ENCODE data around the gene TRAP1.
A peak's percentile ranks its signal among the peaks of the same experiment; 100 is the strongest.

Gene TRAP1

DNA sequence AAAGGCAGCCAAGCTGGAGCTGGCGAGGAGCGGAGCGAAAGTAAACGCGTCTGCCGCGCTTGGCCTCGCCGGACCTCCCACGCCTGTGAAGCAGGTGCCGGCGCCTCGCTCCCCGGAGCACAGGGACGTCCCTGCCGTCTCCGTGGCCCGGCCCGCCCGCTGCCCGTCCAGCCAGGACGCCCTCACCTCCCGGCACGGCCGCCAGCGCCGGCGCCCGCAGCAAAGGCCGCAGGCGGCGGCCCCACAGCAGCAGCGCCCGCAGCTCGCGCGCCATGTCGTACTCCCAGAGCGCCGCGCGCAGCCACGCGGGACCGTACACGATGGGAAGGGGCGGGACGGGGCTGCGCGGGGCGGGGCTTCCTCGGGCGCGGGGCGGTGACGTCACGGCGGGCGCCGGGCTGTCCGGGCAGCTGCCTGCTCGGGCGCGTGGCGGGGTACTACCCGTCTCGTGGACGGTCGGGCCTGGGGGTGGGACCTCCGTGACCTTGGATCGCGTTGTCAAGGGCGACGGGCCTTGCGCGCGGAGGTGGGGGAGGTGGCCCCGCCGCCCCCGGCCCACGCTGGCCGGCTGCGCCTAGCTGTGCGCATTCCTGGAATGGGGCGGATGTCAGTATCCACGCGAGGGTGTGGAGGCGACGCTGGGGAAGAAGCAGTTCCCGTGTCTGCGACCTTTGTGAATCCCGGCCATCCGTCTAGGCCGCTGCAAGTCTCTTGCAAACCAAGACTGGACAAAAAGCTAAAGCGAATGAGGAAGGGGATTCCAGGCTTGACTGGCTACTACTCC is at the start of gene TRAP1:
Gene TRAP1, minus strand, starts transcription at position 290 of the 784 bp plus-strand sequence. Its CDS starts 16 bp downstream, at position 274.
- peak; percentile 85 to 91 (median 88) for DNase-seq (ENCODE audit: low read depth in 3 of 3)

DNA sequence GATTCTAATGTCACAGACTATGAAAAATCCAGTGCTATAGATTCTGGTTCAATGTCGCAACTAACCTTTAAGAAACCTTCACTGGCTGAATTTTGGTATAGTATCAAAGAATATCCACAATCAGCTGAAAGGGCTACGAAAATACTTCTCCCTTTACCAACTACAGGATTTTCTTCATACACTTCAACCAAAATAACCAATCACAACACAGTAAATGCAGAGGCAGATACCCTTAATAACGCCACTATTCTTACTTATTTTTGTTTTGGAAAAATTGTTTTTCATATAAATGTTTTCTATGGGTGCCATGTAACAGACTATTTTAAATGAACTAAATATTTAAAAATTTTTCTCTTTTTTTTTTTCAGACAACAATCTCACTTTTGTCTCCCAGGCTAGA is 48.9 kb upstream of the TRAP1 start:
- DNase-seq (ENCODE audit: low read depth in 3 of 3), result no peak

DNA sequence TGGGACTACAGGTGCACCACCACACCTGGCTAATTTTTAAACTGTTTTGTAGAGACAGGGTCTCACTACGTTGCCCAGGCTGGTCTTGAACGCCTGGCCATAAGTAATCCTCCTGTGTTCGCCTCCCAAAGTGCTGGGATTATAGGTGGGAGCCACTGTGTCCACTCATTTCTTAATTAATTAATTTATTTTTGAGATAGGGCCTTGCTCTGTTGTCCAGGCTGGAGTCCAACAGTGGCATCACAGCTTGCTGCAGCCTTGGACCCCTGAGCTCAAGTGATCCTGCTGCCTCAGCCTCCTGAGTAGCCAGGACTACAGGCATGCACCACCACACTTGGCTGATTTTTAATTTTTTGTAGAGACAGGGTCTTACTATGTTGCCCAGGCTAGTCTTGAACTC is 47.1 kb upstream of the TRAP1 start:
- no peak for DNase-seq (ENCODE audit: low read depth in 3 of 3)

- DNase-seq (ENCODE audit: low read depth in 3 of 3), result no peak
These were observed 44.9 kb upstream of the TRAP1 start for GRCh38 chr16:3762107-3762750.

GRCh38 chr16:3761375-3762106 is 44.2 kb upstream of the TRAP1 start:
- no peak for DNase-seq (ENCODE audit: low read depth in 3 of 3)

DNA sequence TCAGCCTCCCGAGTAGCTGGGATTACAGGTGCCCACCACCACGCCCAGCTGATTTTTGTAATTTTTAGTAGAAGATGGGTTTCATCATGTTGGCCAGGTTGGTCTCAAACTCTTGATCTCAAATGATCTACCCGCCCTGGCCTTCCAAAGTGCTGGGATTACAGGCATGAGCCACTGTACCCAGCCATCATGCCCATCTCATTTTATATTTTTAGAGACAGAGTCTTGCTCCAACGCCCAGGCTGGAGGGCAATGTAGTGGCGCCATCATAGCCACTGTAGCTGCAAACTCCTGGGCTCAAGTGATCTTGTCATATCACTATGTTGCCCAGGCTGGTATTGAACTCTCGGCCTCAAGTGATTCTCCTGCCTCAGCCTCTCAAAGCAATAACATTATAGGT is 43.2 kb upstream of the TRAP1 start:
- no peak for DNase-seq (ENCODE audit: low read depth in 3 of 3)

DNA sequence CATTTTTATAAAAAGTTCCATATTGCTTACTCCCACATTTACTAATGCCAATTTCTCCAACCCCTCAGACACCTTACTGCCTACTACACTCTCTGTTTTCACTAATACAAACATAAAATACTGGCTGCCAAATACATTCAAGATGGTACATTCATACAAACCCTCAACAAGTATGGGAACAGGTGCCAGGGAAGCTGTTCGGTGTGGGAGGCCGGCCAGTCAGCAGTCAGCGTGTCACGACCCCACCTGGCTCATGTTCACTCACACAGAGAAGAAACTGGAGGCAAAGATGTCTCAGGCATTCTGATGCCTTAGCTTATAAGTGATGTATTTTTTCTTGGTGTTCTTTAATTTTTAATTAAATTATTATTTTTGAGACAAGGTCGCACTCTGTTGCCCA is 42.4 kb upstream of the TRAP1 start:
- no peak for DNase-seq (ENCODE audit: low read depth in 3 of 3)

DNA sequence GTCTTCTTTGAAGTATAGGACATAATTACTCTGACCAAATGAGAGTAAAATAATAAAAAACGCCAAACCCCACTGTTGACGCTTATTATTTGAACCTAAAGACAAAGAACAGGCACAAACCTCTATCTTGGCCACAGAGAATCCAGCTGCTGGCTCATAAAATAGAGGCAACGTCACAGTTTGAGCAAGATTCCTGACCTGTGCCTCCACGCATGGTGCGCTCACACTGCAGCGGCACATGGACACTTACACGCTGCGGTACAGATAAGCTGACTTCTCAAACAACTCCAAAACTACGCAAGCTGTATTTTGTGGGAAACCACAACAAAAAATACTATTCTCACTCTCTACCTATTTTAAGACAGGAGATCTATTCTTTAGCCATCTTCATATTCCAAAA is 38.8 kb upstream of the TRAP1 start:
- DNase-seq (ENCODE audit: low read depth in 3 of 3), result no peak

GRCh38 chr16:3755249-3755648 is 37.9 kb upstream of the TRAP1 start:
- DNase-seq (ENCODE audit: low read depth in 3 of 3), result no peak

- no peak for DNase-seq (ENCODE audit: low read depth in 3 of 3)
These were observed 37.4 kb upstream of the TRAP1 start for GRCh38 chr16:3754772-3755171.

DNA sequence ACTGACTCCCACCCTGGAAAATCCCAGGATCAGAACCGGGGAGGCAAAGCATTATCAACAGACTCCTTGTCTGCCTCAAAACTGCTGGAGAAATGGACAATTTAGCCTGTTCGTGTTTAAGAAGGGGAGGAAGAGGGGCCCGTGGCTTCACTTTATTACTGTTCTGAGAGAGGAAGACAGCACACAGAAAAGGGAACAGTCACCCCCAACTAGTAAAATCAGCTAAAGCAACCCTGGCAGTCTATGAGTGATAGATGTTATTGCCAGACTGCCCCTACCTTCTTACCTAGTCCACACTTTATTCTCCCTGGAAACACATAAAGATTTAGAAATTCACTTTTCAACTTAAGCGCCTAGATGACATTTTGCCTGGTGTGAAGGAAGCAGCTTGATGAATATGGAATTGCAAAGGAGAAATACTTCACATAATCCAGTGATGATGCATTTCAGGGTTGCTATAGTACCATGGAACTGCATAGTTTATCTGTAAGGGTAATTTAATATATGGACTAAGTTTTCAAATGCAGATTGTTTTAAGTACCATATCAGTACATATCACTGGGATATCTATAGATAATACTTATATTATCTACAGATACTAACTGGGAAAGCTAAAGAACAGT is 36.9 kb upstream of the TRAP1 start:
- no peak for DNase-seq (ENCODE audit: low read depth in 3 of 3)

DNA sequence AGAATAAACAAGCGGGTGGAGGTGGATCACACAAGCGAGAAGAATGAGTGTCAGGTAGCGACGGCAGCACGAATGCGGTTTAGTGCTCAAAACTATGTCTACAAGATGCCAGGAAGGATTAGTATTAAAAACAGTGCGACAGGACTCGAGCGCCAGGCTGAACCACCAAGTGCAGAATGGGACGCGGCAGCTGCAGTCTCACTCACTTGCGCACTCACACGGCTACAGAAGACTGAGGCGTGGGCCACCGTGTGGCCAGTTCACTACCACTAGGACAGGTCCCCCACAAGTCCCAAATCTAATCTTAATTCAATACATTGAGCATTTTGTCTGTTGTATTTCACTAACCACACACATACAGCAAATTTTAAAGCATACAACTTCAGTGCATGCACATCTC is 35.7 kb upstream of the TRAP1 start:
- no peak for DNase-seq (ENCODE audit: low read depth in 3 of 3)

DNA sequence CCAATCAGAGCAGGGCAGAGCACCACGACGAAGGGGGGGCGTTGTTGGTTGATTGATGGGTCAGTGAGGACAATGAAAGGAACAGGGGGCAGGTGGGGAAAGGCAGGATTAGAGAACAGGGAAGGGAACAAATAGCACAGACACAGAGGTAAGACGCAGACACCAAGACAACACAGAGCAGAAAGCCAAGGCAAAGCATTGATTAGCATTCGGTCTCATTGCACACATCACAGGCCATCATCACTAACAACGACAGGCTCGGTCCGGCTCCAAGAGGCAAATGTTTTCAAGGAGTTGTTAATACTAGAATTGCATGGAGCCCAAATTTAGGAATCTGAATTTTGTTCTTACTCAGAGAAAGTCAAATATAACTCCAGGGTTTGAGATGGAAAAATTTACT is 34.6 kb upstream of the TRAP1 start:
- no peak for DNase-seq (ENCODE audit: low read depth in 3 of 3)

GRCh38 chr16:3748307-3748706 is 31.0 kb upstream of the TRAP1 start:
- DNase-seq (ENCODE audit: low read depth in 3 of 3), result no peak

GRCh38 chr16:3745751-3746355 is 28.5 kb upstream of the TRAP1 start:
- no peak for DNase-seq (ENCODE audit: low read depth in 3 of 3)

GRCh38 chr16:3744018-3744417 is 26.7 kb upstream of the TRAP1 start:
- no peak for DNase-seq (ENCODE audit: low read depth in 3 of 3)

- DNase-seq (ENCODE audit: low read depth in 3 of 3), result no peak
These were observed 23.6 kb upstream of the TRAP1 start for GRCh38 chr16:3740934-3741333.

- no peak for DNase-seq (ENCODE audit: low read depth in 3 of 3)
These were observed 22.9 kb upstream of the TRAP1 start for GRCh38 chr16:3740186-3740585.

GRCh38 chr16:3739636-3740035 is 22.3 kb upstream of the TRAP1 start:
- DNase-seq (ENCODE audit: low read depth in 3 of 3), result no peak

DNA sequence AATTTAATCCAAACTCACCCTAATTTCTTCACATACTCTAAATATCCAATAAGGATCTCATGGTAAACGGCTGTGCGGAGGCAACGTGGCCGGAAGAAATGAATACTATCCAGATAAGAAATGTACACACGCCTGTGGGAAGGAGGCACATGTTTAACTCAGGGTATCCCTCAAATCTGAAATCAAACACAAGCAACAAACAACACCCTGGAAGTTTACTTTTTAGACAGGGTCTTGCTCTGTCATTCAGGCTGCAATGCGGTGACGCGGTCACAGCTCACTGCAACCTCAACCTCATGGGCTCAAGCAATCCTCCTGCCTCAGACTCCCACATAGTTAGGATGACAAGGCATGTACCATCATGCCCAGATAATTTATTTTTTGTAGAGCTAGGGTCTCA is 21.2 kb upstream of the TRAP1 start:
- DNase-seq (ENCODE audit: low read depth in 3 of 3), result no peak

DNA sequence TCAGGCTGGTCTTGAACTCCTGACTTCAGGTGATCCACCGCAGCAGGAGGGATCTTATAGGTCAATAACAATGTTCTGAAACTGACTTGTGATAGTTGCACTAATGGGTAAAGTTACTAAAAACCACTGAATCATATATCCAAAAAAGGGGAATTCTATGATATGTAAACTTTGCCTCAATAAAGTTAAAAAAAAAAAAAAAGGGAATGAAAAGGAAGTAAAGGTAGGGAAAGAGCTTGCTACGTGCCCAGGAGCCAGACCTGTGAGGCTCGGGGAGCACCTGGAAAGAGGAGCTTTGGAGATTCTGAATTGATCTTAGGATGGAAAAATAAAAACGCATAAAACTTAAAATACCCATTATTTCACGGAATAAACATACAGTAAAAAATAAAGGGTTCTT is 20.8 kb upstream of the TRAP1 start:
- DNase-seq (ENCODE audit: low read depth in 3 of 3), result no peak

GRCh38 chr16:3737181-3737580 is 19.9 kb upstream of the TRAP1 start:
- DNase-seq (ENCODE audit: low read depth in 3 of 3), result no peak
